SU-DHL-6 (cell line): ENCODE data around the gene RBPMS2.

Source experiments
- H2AFZ ChIP-seq: fragments of 200-600 bp; sonication (generic); 2 replicates; pipeline ENCODE4 v1.6.1; 2014; ENCODE audit warnings: low read depth, mild to moderate bottlenecking, moderate library complexity, mixed read lengths, antibody characterized with exemption, low read length; ENCODE audit not compliant: severe bottlenecking
- H3F3A ChIP-seq: fragments of 200-600 bp; shearing (Covaris generic); 2 replicates; pipeline ENCODE4 v1.6.0; 2016; ENCODE audit warnings: antibody characterized with exemption, mild to moderate bottlenecking; ENCODE audit not compliant: insufficient read depth
- H3K27ac ChIP-seq: fragments of 200-600 bp; sonication (generic); 2 replicates; pipeline ENCODE4 v1.5.1; 2016; ENCODE audit warnings: low read depth, mild to moderate bottlenecking, low read length, moderate library complexity, mixed read lengths
- H3K27me3 ChIP-seq: fragments of 200-600 bp; sonication (generic), shearing (Covaris generic); 2 replicates; pipeline ENCODE4 v1.6.0; 2014; ENCODE audit warnings: mild to moderate bottlenecking, low read length
- H3K36me3 ChIP-seq: fragments of 200-600 bp; sonication (generic); 2 replicates; pipeline ENCODE4 v1.6.1; 2014; ENCODE audit warnings: mild to moderate bottlenecking, low read length, mixed read lengths
- H3K4me2 ChIP-seq: fragments of 300-600, 200-600 bp; shearing (Covaris generic), sonication (generic); 2 replicates; pipeline ENCODE4 v1.6.0; 2014; ENCODE audit warnings: low read length, low read depth, mild to moderate bottlenecking; ENCODE audit not compliant: poor library complexity, severe bottlenecking
- H3K4me3 ChIP-seq: fragments of 200-600 bp; sonication (generic); 2 replicates; pipeline ENCODE4 v1.5.1; 2014; ENCODE audit warnings: antibody characterized with exemption, low read length, mild to moderate bottlenecking, mixed read lengths; ENCODE audit not compliant: insufficient read depth, poor library complexity, severe bottlenecking
- H3K79me2 ChIP-seq: fragments of 200-600 bp; sonication (generic); 2 replicates; pipeline ENCODE4 v1.6.1; 2014; ENCODE audit warnings: mild to moderate bottlenecking, low read length, moderate library complexity; ENCODE audit not compliant: insufficient read depth
- H3K9ac ChIP-seq: fragments of 200-600 bp; sonication (generic); 2 replicates; pipeline ENCODE4 v1.7.0; 2014; ENCODE audit warnings: mild to moderate bottlenecking, low read length
- H3K9me2 ChIP-seq: fragments of 200-600 bp; sonication (generic); replicated peaks from 2 replicates; pipeline ENCODE4 v1.6.1; 2014; ENCODE audit warnings: low read length; ENCODE audit not compliant: insufficient read depth
- H3K9me3 ChIP-seq: fragments of 200-600 bp; sonication (generic); 2 replicates; pipeline ENCODE4 v1.6.1; 2014; ENCODE audit warnings: low read length, mixed read lengths; ENCODE audit not compliant: insufficient read depth
- H4K20me1 ChIP-seq: fragments of 200-600 bp; sonication (generic); 2 replicates; pipeline ENCODE4 v1.6.1; 2014; ENCODE audit warnings: low read depth, mild to moderate bottlenecking, antibody characterized with exemption, low read length, moderate library complexity, mixed read lengths
- CTCF ChIP-seq: fragments of 200-600 bp; sonication (generic); IDR thresholded peaks from one replicate; pipeline ENCODE4 v1.5.1; 2017; ENCODE audit warnings: antibody characterized with exemption, mild to moderate bottlenecking, low read length, moderate library complexity; ENCODE audit not compliant: insufficient read depth, poor library complexity, severe bottlenecking
- EZH2phosphoT487 ChIP-seq: fragments of 200-600 bp; sonication (generic), shearing (Covaris generic); conservative IDR thresholded peaks from 2 replicates; pipeline ENCODE4 v1.6.1; 2018; ENCODE audit warnings: mild to moderate bottlenecking, antibody characterized with exemption, low read length, moderate library complexity, mixed read lengths

RBPMS2 gene

GRCh38 chr15:64806509-64806908, 31.1 kb upstream of the RBPMS2 start:
- H3K4me2 ChIP-seq, result no peak overlapping the region
- no peaks in the 10 kb centered on the region for H3K9me2 ChIP-seq
- H3K36me3 ChIP-seq, result no peaks in the 10 kb centered on the region
- no peaks in the 10 kb centered on the region for H3K27me3 ChIP-seq
- H3K27ac ChIP-seq, result no peak overlapping the region
- no peaks in the 10 kb centered on the region for H3K9me3 ChIP-seq
- no peak overlapping the region for H3K9ac ChIP-seq
- no peaks in the 10 kb centered on the region for H3F3A ChIP-seq
- no peaks in the 10 kb centered on the region for H4K20me1 ChIP-seq
- no peak overlapping the region for H2AFZ ChIP-seq
- TF ChIP-seq CTCF (no peak), EZH2phosphoT487 (no peak)
- no peak overlapping the region for H3K4me3 ChIP-seq
- no peaks in the 10 kb centered on the region for H3K79me2 ChIP-seq

GRCh38 chr15:64804619-64805018, 29.2 kb upstream of the RBPMS2 start:
- no peaks in the 10 kb centered on the region for H3K9me2 ChIP-seq
- no peaks in the 10 kb centered on the region for H3K9me3 ChIP-seq
- H3K9ac ChIP-seq, result no peak overlapping the region

GRCh38 chr15:64803526-64803925, 28.1 kb upstream of the RBPMS2 start:
- H3K27me3 ChIP-seq, result no peaks in the 10 kb centered on the region
- no peaks in the 10 kb centered on the region for H3K79me2 ChIP-seq
- TF ChIP-seq EZH2phosphoT487 (no peak), CTCF (no peak)
- no peaks in the 10 kb centered on the region for H4K20me1 ChIP-seq
- H3F3A ChIP-seq, result no peaks in the 10 kb centered on the region
- no peak overlapping the region for H3K9ac ChIP-seq
- H3K9me3 ChIP-seq, result no peaks in the 10 kb centered on the region
- H3K27ac ChIP-seq, result no peak overlapping the region
- no peak overlapping the region for H3K4me3 ChIP-seq
- H3K36me3 ChIP-seq, result no peaks in the 10 kb centered on the region
- H3K4me2 ChIP-seq, result no peak overlapping the region
- H3K9me2 ChIP-seq, result no peaks in the 10 kb centered on the region
- H2AFZ ChIP-seq, result no peak overlapping the region

More at GRCh38 chr15:64804619-64805018, 29.2 kb upstream of the RBPMS2 start:
- no peak overlapping the region for H3K4me3 ChIP-seq
- no peak overlapping the region for H3K27ac ChIP-seq
- no peaks in the 10 kb centered on the region for H3K36me3 ChIP-seq
- no peaks in the 10 kb centered on the region for H4K20me1 ChIP-seq
- no peaks in the 10 kb centered on the region for H3K79me2 ChIP-seq
- TF ChIP-seq EZH2phosphoT487, result no peak
- no peak for TF ChIP-seq CTCF
- no peak overlapping the region for H3K4me2 ChIP-seq
- H2AFZ ChIP-seq, result no peak overlapping the region
- H3F3A ChIP-seq, result no peaks in the 10 kb centered on the region
- H3K27me3 ChIP-seq, result no peaks in the 10 kb centered on the region
